ENCODE measurements around the gene KCTD1. TPM values are rescaled to one million over a fixed set of nuclear protein-coding genes. Genes with fewer than 3 reads are reported as not detected.

KCTD1 gene
- polyA plus RNA-seq, 3 donors, result 0.40 TPM; not detected in 2

- no peak overlapping the region for H3K27ac Mint-ChIP-seq
- no CpG with 5 or more reads among the region's 7 CpGs for WGBS (ENCODE audit: insufficient coverage)
- H3K4me2 ChIP-seq (replicated peaks; ENCODE audit: extremely low read depth, low read length, poor library complexity, severe bottlenecking), result no peak overlapping the region
Observed at GRCh38 chr18:26487437-26487836, 60.9 kb downstream of the KCTD1 start.

GRCh38 chr18:26483633-26484032, 64.7 kb downstream of the KCTD1 start:
- H3K4me2 ChIP-seq (replicated peaks; ENCODE audit: extremely low read depth, low read length, poor library complexity, severe bottlenecking), result no peak overlapping the region
- DNase-seq, result no peak
- no peak overlapping the region for H3K4me3 Mint-ChIP-seq
- H3K79me2 ChIP-seq (ENCODE audit: insufficient read depth, low read length), result no peaks in the 10 kb centered on the region
- H3K27ac ChIP-seq (ENCODE audit: low read depth in 1 of 2, low read length in 2 of 2), result no peak overlapping the region
- 54% methylated on average over 2 of the region's 4 CpGs for WGBS (ENCODE audit: insufficient coverage)
- H3K9me3 ChIP-seq (replicated peaks in 1 of 2; ENCODE audit: control insufficient read depth in 1 of 2, insufficient read depth in 1 of 2, low read length in 2 of 2), result no peaks in the 10 kb centered on the region
- H2AFZ ChIP-seq (ENCODE audit: insufficient read depth, low read depth, low read length, poor library complexity, severe bottlenecking), result no peak overlapping the region
- H4K20me1 ChIP-seq (ENCODE audit: insufficient read depth, low read length), result no peaks in the 10 kb centered on the region
- H3K4me1 Mint-ChIP-seq, result peaks cover 3% of the 10 kb centered on the region
- intact Hi-C loops (cut with micrococcal nuclease), result no loop called here
- peak overlapping the region in 1 of 7 donors; percentile 16 for H3K27ac Mint-ChIP-seq
- H3K27me3 Mint-ChIP-seq (ENCODE audit: low read depth in 3 of 3), result peaks cover 0 to 3% (median 2%) of the 10 kb centered on the region in 3 donors
- H3K36me3 Mint-ChIP-seq, result no peaks in the 10 kb centered on the region
- no peak overlapping the region for H3K4me3 ChIP-seq (replicated peaks in 1 of 3; ENCODE audit: low read depth in 2 of 3, low read length in 3 of 3)
- H3K36me3 ChIP-seq (replicated peaks in 1 of 2; ENCODE audit: control insufficient read depth in 1 of 2, insufficient read depth in 2 of 2, low read length in 2 of 2), result no peaks in the 10 kb centered on the region
- H3K9me3 Mint-ChIP-seq, result no peaks in the 10 kb centered on the region
- H3K27me3 ChIP-seq (ENCODE audit: control insufficient read depth in 2 of 2, insufficient read depth in 2 of 2, low read length in 2 of 2), result no peaks in the 10 kb centered on the region
- no peak for TF ChIP-seq CTCF (IDR thresholded peaks at IDR 0.05)
- no peak overlapping the region for H3K9ac ChIP-seq (ENCODE audit: insufficient read depth, low read length, poor library complexity, severe bottlenecking)
- no peaks in the 10 kb centered on the region for H3K4me1 ChIP-seq (ENCODE audit: control insufficient read depth in 1 of 2, insufficient read depth in 2 of 2, low read length in 2 of 2)

More at GRCh38 chr18:26487437-26487836, 60.9 kb downstream of the KCTD1 start:
- Histone ChIP-seq H3K36me3 (replicated peaks in 1 of 2; ENCODE audit: control insufficient read depth in 1 of 2, insufficient read depth in 2 of 2, low read length in 2 of 2) (no peaks in the 10 kb centered on the region), H3K4me1 (ENCODE audit: control insufficient read depth in 1 of 2, insufficient read depth in 2 of 2, low read length in 2 of 2) (no peaks in the 10 kb centered on the region), H4K20me1 (ENCODE audit: insufficient read depth, low read length) (no peaks in the 10 kb centered on the region), H3K27me3 (ENCODE audit: control insufficient read depth in 2 of 2, insufficient read depth in 2 of 2, low read length in 2 of 2) (no peaks in the 10 kb centered on the region), H3K79me2 (ENCODE audit: insufficient read depth, low read length) (no peaks in the 10 kb centered on the region), H3K9ac (ENCODE audit: insufficient read depth, low read length, poor library complexity, severe bottlenecking) (no peak overlapping the region), H3K27ac (ENCODE audit: low read depth in 1 of 2, low read length in 2 of 2) (no peak overlapping the region), H3K4me3 (replicated peaks in 1 of 3; ENCODE audit: low read depth in 2 of 3, low read length in 3 of 3) (no peak overlapping the region), H2AFZ (ENCODE audit: insufficient read depth, low read depth, low read length, poor library complexity, severe bottlenecking) (no peak overlapping the region), H3K9me3 (replicated peaks in 1 of 2; ENCODE audit: control insufficient read depth in 1 of 2, insufficient read depth in 1 of 2, low read length in 2 of 2) (no peaks in the 10 kb centered on the region)
- Mint-ChIP-seq H3K4me3 (no peak overlapping the region), H3K27me3 (ENCODE audit: low read depth in 3 of 3) (peaks cover 0 to 3% (median 2%) of the 10 kb centered on the region in 3 donors), H3K9me3 (peaks cover 0 to 2% (median 0%) of the 10 kb centered on the region in 7 donors), H3K36me3 (no peaks in the 10 kb centered on the region), H3K4me1 (peaks cover 3% of the 10 kb centered on the region)
- no peak for DNase-seq
- TF ChIP-seq CTCF (IDR thresholded peaks at IDR 0.05), result no peak
- intact Hi-C loops (cut with micrococcal nuclease), result no loop called here

Data from CD14-positive monocyte (primary cell).